Neuronal stem cell (in vitro differentiated cells): ENCODE measurements around the gene LGALS3BP.

ENCODE experiments used
- DNase-seq: peaks from one replicate; pipeline ENCODE4 v3.0.0-alpha.2; 2013; ENCODE audit warnings: low spot score
- H2AFZ ChIP-seq: one replicate; pipeline ENCODE4 v1.6.1; 2013; ENCODE audit warnings: mild to moderate bottlenecking, low read length, inconsistent platforms
- H2AK5ac ChIP-seq: 2 replicates; pipeline ENCODE4 v1.6.1; 2013; ENCODE audit warnings: low read depth, mild to moderate bottlenecking, inconsistent platforms, low read length, moderate library complexity, mixed read lengths
- H2BK120ac ChIP-seq: 2 replicates; pipeline ENCODE4 v1.6.1; 2013; ENCODE audit warnings: low read depth, mild to moderate bottlenecking, inconsistent platforms, low read length, moderate library complexity, mixed read lengths
- H2BK12ac ChIP-seq: one replicate; pipeline ENCODE4 v1.6.1; 2013; ENCODE audit warnings: low read length, inconsistent platforms
- H2BK15ac ChIP-seq: 2 replicates; pipeline ENCODE4 v1.6.1; 2013; ENCODE audit warnings: mild to moderate bottlenecking, low read length, inconsistent platforms, mixed read lengths
- H2BK5ac ChIP-seq: one replicate; pipeline ENCODE4 v1.6.1; 2013; ENCODE audit warnings: inconsistent platforms, mild to moderate bottlenecking, low read length, moderate library complexity
- H3K14ac ChIP-seq: one replicate; pipeline ENCODE4 v1.6.1; 2013; ENCODE audit warnings: low read length, inconsistent platforms
- H3K18ac ChIP-seq: 2 replicates; pipeline ENCODE4 v1.6.1; 2013; ENCODE audit warnings: low read length, inconsistent platforms
- H3K23ac ChIP-seq: 2 replicates; pipeline ENCODE4 v1.6.1; 2013; ENCODE audit warnings: low read depth, mild to moderate bottlenecking, mixed read lengths, low read length, inconsistent platforms; ENCODE audit not compliant: poor library complexity
- H3K27ac ChIP-seq: replicated peaks from 3 replicates; pipeline ENCODE4 v1.5.1; 2013; ENCODE audit warnings: low read length, inconsistent platforms
- H3K27me3 ChIP-seq, 3 experiments: 2 replicates each; pipeline ENCODE4 v1.6.1; 2013; ENCODE audit warnings: low read length in 3 of 3, mild to moderate bottlenecking in 2 of 3, inconsistent platforms in 1 of 3, low read depth in 1 of 3, mixed read lengths in 1 of 3, moderate library complexity in 1 of 3; ENCODE audit not compliant: control insufficient read depth in 3 of 3, insufficient read depth in 3 of 3
- H3K36me3 ChIP-seq, 2 donors: replicated peaks in 1 of 2; 2 replicates each; pipeline ENCODE4 v1.6.1; 2013; ENCODE audit warnings: low read length in 2 of 2; ENCODE audit not compliant: control insufficient read depth in 2 of 2, insufficient read depth in 2 of 2
- H3K4ac ChIP-seq: 2 replicates; pipeline ENCODE4 v1.6.1; 2013; ENCODE audit warnings: inconsistent platforms, mild to moderate bottlenecking, low read length, moderate library complexity
- H3K4me1 ChIP-seq, 2 donors: 1 replicate in 1 of 2; 2 replicates in 1 of 2; pipeline ENCODE4 v1.6.1; 2013; ENCODE audit warnings: low read length in 2 of 2, low read depth in 1 of 2; ENCODE audit not compliant: control insufficient read depth in 2 of 2, insufficient read depth in 1 of 2
- H3K4me2 ChIP-seq: one replicate; pipeline ENCODE4 v1.6.1; 2013; ENCODE audit warnings: mild to moderate bottlenecking, low read length, inconsistent platforms; ENCODE audit not compliant: insufficient read depth, poor library complexity, severe bottlenecking
- H3K4me3 ChIP-seq, 2 donors: 2 replicates each; pipeline ENCODE4 v1.5.1; 2013; ENCODE audit warnings: low read length in 2 of 2, mild to moderate bottlenecking in 2 of 2, inconsistent platforms in 1 of 2, moderate library complexity in 1 of 2
- H3K79me1 ChIP-seq: one replicate; pipeline ENCODE4 v1.6.1; 2013; ENCODE audit warnings: low read depth, mild to moderate bottlenecking, inconsistent platforms, low read length, moderate library complexity
- H3K9ac ChIP-seq: one replicate; pipeline ENCODE4 v1.6.1; 2013; ENCODE audit warnings: mild to moderate bottlenecking, low read depth, low read length, inconsistent platforms; ENCODE audit not compliant: poor library complexity
- H3K9me3 ChIP-seq, 2 donors: replicated peaks in 1 of 2; 2 replicates each; pipeline versions ENCODE3 to v1.6.1; 2013; ENCODE audit warnings: low read length in 2 of 2, mild to moderate bottlenecking in 2 of 2, inconsistent platforms in 1 of 2, low read depth in 1 of 2, mixed read lengths in 1 of 2, moderate library complexity in 1 of 2; ENCODE audit not compliant: control insufficient read depth in 2 of 2, insufficient read depth in 1 of 2
- H4K8ac ChIP-seq: one replicate; pipeline ENCODE4 v1.6.1; 2013; ENCODE audit warnings: low read depth, mild to moderate bottlenecking, inconsistent platforms, low read length, moderate library complexity
- H4K91ac ChIP-seq: one replicate; pipeline ENCODE4 v1.6.1; 2013; ENCODE audit warnings: low read length, low read depth, mild to moderate bottlenecking, inconsistent platforms; ENCODE audit not compliant: poor library complexity
- WGBS, 2 donors: extraction: QIAGEN DNeasy Blood & Tissue Kit; methylation state at CpG; one replicate each; pipeline ENCODE4 v1.1.7; 2013; ENCODE audit warnings: missing lambda C conversion rate in 2 of 2, mixed read lengths in 1 of 2; ENCODE audit not compliant: insufficient read length in 2 of 2, insufficient replicate concordance in 1 of 2; ENCODE audit errors: extremely low coverage in 2 of 2; 5-methylcytosine and 5-hydroxymethylcytosine counted together

LGALS3BP gene

GRCh38 chr17:78972507-78973105 is 7.1 kb downstream of the LGALS3BP start:
- no peak overlapping the region for H3K4ac ChIP-seq
- peak overlapping the region; percentile 31 for H3K27ac ChIP-seq
- no peak overlapping the region for H3K4me3 ChIP-seq
- peak overlapping the region; percentile 79 for H2BK15ac ChIP-seq
- no peak overlapping the region for H2BK5ac ChIP-seq
- H3K79me1 ChIP-seq, result no peaks in the 10 kb centered on the region
- WGBS, 2 donors, result no CpG with 5 or more reads among the region's 15 CpGs
- H3K36me3 ChIP-seq, result peaks cover 4 to 13% of the 10 kb centered on the region in 2 donors
- H3K23ac ChIP-seq, result peak overlapping the region; percentile 60
- no peaks in the 10 kb centered on the region for H3K27me3 ChIP-seq
- peaks cover 6 to 13% of the 10 kb centered on the region in 2 donors for H3K4me1 ChIP-seq
- H2BK12ac ChIP-seq, result peak overlapping the region; percentile 4
- H3K9ac ChIP-seq, result peak overlapping the region; percentile 45
- peaks cover 0 to 2% of the 10 kb centered on the region in 2 donors for H3K9me3 ChIP-seq
- H3K18ac ChIP-seq, result peak overlapping the region; percentile 84
- no peak overlapping the region for H4K91ac ChIP-seq
- no peak overlapping the region for H2BK120ac ChIP-seq
- no peak overlapping the region for H3K4me2 ChIP-seq
- H4K8ac ChIP-seq, result no peak overlapping the region
- DNase-seq, result no peak
- H2AFZ ChIP-seq, result no peak overlapping the region
- peak overlapping the region; percentile 78 for H2AK5ac ChIP-seq
- H3K14ac ChIP-seq, result no peak overlapping the region

DNA sequence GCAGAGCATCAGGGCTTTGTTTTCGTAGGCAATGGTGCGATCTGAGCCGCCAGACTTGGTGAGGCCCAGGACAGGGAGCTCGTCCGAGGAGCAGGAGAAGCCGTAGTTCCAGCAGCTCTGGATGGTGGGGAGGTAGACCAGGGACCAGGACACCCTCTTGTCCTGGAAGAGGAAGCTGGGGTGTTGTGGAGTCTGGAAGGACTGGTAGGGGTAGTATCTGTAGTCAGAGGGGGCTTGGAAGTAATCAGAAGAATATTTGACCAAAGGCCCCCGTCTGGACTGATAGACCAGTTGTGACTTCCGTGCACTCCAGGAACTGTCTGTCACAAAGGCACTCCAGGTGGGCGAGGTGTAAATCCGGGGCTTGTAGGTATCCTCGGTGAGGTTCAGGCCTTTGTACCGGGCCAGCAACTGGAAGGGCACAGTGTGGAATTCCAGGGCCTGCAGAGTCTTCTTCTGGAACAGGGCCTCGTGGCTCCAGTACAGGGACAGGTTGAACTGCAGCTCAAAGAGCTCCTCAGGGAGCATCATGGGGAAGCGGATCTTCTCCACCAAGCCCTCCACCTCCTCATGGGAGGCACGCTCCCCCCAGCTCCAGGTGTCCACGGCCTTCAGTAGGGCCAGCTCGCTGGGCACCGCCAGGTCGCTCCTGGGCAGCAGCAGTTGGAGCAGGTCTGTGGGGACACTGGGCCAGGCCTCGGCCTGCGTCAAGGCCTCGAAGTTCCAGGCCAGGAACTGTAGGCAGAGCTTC is 7.8 kb downstream of the LGALS3BP start:
- no peak overlapping the region for H4K91ac ChIP-seq
- no CpG with 5 or more reads among the region's 22 CpGs for WGBS, 2 donors
- peaks cover 4 to 13% of the 10 kb centered on the region in 2 donors for H3K36me3 ChIP-seq
- H3K4me3 ChIP-seq, result no peak overlapping the region
- H3K23ac ChIP-seq, result peak overlapping the region; percentile 14
- peak overlapping the region; percentile 33 for H3K18ac ChIP-seq
- peak overlapping the region; percentile 35 for H2AFZ ChIP-seq
- H3K27me3 ChIP-seq, result no peaks in the 10 kb centered on the region
- no peak for DNase-seq
- peaks cover 6 to 13% of the 10 kb centered on the region in 2 donors for H3K4me1 ChIP-seq
- no peak overlapping the region for H3K4ac ChIP-seq
- H3K9ac ChIP-seq, result no peak overlapping the region
- H2BK5ac ChIP-seq, result no peak overlapping the region
- H3K27ac ChIP-seq, result no peak overlapping the region
- no peak overlapping the region for H2BK120ac ChIP-seq
- no peak overlapping the region for H4K8ac ChIP-seq
- peak overlapping the region; percentile 48 for H3K14ac ChIP-seq
- H2BK15ac ChIP-seq, result peak overlapping the region; percentile 22
- peaks cover 0 to 2% of the 10 kb centered on the region in 2 donors for H3K9me3 ChIP-seq
- H3K79me1 ChIP-seq, result no peaks in the 10 kb centered on the region
- peak overlapping the region; percentile 89 for H2AK5ac ChIP-seq
- peak overlapping the region; percentile 4 for H2BK12ac ChIP-seq
- H3K4me2 ChIP-seq, result no peak overlapping the region

- Histone ChIP-seq H3K36me3 (peaks cover 4 to 13% of the 10 kb centered on the region in 2 donors), H3K4me1 (peaks cover 6 to 13% of the 10 kb centered on the region in 2 donors), H3K4me2 (no peak overlapping the region), H4K91ac (no peak overlapping the region), H3K27me3 (no peaks in the 10 kb centered on the region), H3K18ac (peak overlapping the region; percentile 76), H3K9me3 (peaks cover 0 to 2% of the 10 kb centered on the region in 2 donors), H2BK120ac (no peak overlapping the region), H3K9ac (peak overlapping the region; percentile 57), H3K4me3 (no peak overlapping the region), H3K4ac (no peak overlapping the region), H3K23ac (peak overlapping the region; percentile 14), H4K8ac (peak overlapping the region; percentile 33), H2BK5ac (no peak overlapping the region), H2AK5ac (peak overlapping the region; percentile 89), H2BK15ac (no peak overlapping the region), H3K79me1 (no peaks in the 10 kb centered on the region), H3K14ac (peak overlapping the region; percentile 48), H2BK12ac (peak overlapping the region; percentile 95), H3K27ac (no peak overlapping the region), H2AFZ (peak overlapping the region; percentile 35)
- no CpG with 5 or more reads among the region's 33 CpGs for WGBS, 2 donors
- peak; percentile 77 for DNase-seq
These were observed 8.6 kb downstream of the LGALS3BP start for GRCh38 chr17:78970834-78971755.
